ENCODE results near the gene SPINK7.
"Not testable (repeated sequence)": the region's sequence is repeated elsewhere in the genome, so short reads cannot be mapped to it uniquely, and the experiment has no call there.

The SPINK7 gene

DNA sequence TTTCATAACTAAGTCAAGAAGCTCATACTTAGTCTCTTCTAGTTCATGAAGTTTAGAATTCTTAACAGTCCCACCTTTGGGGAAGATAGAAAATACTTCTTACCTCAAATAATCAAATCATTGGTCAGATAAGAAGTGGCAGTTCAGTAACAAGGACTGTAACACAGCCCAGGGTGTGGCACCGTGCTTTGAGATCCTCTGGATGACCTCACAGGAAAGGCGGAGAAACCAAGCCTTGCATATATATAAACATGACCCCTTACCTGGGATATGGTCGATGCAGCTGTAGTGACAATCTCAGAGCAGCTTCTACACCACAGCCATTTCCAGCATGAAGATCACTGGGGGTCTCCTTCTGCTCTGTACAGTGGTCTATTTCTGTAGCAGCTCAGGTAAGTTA is at the start of gene SPINK7:
Gene SPINK7 (plus strand): TSS at position 271 of the 400 bp plus-strand sequence. CDS start 61 bp downstream, at position 332.
- DNase-seq (ENCODE audit: low read depth in 2 of 2) = no peak

DNA sequence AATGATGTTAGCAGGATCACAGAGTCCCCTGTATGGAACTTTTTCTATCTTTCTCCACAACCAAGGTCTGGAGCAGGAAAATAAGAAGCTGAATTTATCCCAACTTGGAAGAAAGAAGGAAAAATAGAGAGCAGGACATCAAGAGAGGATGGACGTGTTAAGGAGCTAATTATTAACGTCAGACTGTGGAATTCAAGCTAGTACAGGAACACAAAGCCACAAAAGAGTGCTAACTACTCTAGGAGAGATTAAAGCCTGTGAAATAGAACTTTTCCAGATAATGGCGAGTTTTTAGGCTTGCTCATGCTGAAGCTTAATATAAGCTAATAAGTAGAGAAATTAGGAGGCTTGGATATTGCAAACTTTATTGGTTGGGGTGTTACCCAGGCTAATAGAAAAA is 44.3 kb upstream of the SPINK7 start:
- DNase-seq (ENCODE audit: low read depth in 2 of 2) = no peak

DNA sequence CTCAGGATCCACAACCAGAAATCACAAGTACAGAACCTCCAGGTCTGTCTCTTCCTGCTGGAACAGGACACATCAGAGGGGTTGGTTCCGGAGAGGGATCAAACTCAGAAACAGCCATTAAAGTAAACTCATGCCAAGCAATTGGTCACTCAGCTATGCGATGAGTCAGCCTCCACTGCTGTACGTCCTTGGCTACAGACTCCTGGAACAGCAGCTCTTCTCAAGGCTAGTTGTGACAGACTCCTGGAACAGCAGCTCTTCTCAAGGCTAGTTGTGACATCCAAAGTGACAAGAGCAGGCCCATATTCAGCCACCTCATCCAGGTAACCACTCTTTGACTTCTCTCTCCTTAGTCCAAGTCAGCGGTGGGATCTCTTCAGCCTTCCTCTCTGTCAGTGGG is 43.7 kb upstream of the SPINK7 start, which contains the start of gene SPINK13:
Gene SPINK13 (plus strand): TSS at position 229 of the 400 bp plus-strand sequence. CDS start 1,279 bp downstream, outside the sequence.
- DNase-seq (ENCODE audit: low read depth in 2 of 2) = no peak

DNA sequence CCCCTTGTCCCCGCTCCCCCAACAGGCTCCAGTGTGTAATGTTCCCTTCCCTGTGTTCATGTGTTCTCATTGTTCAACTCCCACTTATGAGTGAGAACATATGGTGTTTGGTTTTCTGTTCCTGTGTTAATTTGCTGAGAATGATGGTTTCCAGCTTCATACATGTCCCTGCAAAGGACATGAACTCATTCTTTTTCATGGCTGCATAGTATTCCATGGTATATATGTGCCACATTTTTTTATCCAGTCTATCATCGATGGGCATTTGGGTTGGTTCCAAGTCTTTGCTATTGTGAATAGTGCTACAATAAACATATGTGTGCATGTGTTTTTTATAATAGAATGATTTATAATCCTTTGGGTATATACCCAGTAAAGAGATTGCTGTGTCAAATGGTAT is 37.1 kb upstream of the SPINK7 start:
- not testable (repeated sequence) for DNase-seq (ENCODE audit: low read depth in 2 of 2)

DNA sequence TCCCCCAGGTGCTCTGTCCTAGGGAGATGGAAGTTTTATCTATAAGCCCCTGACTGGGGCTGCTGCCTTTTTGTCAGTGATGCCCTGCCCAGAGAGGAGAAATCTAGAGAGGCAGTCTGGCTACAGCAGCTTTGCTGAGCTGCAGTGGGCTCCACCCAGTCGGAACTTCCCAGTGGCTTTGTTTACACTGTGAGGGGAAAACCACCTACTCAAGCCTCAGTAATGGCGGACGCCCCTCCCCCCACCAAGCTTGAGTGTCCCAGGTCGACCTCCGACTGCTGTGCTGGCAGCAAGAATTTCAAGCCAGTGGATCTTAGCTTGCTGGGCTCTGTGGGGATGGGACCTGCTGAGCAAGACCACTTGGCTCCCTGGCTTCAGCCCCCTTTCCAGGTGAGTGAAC is 31.3 kb upstream of the SPINK7 start:
- not testable (repeated sequence) for DNase-seq (ENCODE audit: low read depth in 2 of 2)

DNA sequence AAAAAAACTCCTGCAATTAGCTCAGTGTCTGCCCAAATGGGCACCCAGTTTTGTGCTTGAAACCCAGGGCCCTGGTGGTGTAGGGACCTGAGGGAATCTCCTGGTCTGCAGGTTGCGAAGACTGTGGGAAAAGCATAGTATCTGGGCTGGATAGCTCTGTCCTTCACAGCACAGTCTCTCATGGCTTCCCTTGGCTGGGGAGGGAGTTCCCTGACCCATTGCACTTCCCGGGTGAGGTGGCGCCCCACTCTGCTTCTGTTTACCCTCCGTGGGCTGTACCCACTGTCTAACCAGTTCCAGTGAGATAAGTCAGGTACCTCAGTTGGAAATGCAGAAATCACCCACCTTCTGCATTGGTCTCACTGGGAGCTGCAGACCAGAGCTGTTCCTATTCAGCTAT is 30.9 kb upstream of the SPINK7 start:
- not testable (repeated sequence) for DNase-seq (ENCODE audit: low read depth in 2 of 2)

DNA sequence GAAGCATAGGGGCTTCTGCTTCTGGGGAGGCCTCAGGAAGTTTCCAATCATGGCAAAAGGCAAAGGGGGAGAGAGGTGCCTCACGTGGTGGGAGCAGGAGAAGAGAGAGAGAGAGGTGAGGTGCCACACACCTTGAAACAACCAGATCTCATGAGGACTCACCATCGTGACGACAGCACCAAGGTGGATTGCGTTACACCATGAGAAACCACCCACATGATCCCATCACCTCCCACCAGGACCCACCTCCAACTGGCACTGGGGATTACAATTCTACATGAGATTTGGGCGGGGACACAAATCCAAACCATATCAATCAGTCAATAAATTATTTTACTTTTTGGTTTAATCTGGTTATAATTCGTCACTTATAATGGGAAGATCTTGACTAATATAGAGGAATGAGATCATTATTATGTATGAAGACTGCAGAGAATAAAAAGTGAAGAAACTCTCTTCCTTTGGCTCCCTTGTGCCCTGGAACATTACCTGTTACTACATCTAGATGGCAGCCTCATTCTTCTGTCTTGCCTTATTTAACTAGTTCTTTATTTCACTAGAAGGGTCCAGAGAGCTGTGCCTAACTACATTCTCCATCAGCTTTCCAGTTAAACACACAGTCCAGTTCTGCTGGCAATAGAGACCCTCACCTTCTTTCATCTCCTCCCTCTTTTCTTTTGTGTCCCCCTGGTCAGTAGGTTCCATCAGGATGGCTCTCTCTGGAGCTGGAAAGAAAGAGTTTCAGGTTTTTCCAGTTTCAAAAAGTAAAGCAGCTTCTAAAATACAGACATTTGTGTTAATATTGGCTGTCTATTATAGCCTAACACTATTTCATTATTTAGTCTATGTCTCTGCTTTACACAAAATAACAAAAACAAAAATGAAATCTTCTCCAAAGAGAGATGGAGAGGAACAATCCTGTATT is 21.7 kb upstream of the SPINK7 start:
- DNase-seq (ENCODE audit: low read depth in 2 of 2) = no peak

DNA sequence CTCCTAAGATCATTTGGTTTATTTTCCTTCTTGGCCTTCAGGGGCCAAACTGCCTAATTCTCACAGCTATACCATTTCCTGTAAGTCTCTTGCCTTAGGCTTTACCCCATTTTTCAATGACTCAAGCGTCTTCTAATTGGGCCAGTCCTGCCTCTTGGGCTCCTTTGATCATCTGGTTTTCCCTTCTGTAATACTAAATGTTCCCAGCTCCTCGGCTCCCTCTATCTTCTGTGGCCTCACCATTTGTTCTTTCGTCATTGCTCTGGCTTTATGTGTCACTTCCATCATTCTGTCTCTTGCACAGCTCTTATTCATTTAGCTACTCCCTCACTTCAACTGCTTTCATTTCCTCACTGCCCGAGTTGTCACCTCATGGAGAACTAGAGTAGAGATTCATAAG is 14.5 kb upstream of the SPINK7 start:
- no peak for DNase-seq (ENCODE audit: low read depth in 2 of 2)

DNA sequence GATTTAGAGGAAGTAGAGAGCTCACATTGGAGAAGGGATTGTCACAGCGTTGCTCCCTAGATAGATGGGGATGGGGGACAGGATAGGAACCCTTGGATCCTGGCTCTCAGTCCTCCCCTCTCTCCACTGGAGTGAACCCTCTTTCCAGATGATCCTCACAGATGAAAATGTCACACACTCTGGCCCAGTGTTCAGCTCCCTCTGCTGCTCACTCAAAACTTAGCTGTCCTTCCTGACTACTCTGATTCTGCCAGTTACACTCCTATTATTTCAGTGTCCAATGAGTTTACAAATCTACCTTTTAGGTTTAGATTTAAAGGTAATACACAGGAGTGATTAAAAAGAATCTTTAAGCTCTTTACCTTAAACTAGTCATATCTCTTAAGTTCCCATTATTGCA is 5.8 kb upstream of the SPINK7 start:
- DNase-seq (ENCODE audit: low read depth in 2 of 2) = no peak

DNA sequence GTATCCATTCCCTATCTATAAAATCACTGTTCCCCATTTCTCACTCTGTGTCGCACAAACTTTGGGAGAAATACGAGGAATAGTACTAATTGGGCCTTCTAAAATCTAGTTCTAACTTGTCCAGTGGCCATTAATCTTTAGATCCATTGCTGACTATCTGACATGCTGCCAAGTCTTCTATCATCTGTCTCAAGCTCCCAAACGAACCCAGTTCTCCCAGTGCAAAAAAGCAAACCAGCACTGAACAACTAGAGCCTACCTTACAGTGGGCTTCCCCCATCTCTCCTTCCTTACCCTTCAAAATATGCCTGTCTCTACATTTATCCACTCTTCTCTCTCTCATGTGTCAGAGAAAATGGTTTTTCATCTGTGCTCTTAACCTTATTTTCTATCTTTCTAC is 3.2 kb upstream of the SPINK7 start:
- DNase-seq (ENCODE audit: low read depth in 2 of 2) = no peak

DNA sequence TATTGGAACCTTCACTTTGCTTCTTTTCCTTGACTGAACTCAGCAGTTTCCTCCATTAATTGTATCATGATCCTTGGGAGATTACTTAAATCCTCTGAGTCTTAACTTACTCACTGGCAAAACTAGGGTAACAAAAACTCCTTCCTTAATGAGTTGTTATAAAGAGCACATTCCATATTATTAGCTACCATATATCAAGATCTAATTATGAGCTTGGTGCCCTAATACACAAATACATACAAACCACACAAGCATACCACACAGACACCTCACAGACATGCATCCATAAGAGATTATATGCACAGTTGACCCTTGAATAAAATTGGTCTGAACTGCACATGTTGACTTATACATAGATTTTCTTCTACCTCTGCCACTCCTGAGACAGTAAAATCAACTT is 2.5 kb upstream of the SPINK7 start:
- DNase-seq (ENCODE audit: low read depth in 2 of 2) = no peak

DNA sequence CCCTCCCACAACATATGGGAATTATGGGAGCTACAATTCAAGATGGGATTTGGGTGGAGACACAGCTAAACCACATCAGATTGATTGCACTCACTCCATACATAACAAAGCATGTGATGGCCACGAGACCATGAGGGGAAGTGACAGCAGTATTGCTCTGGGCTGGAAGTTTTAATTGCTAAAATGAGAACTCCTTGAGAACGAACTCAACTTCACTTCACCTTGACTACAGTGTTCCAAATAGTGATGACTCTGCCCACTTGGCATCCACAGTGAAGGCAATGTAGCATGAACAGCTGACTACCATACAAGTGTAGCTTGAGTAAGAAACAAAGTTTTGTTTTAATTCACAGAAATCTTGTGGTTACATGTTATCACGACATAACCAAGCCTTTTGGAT is 739 bp upstream of the SPINK7 start:
- no peak for DNase-seq (ENCODE audit: low read depth in 2 of 2)

DNA sequence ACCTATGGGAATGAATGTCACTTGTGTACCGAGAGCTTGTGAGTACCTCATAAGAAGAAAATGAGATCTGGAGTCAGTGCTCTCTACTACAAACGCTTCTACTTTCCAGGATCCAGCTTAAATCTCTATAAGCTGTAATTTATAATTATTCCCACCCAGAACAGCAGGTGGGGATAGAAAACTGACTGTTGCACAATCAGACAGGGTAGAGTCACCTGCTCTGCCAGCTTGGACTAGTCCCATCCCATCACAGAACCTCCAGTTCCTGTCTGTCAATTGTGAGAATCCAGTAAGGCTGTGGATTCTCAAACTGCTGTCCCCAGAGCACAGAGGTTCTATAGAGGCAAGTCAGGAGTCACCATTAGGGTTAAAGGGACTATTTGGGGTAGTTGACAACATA is 2.0 kb downstream of the SPINK7 start:
- DNase-seq (ENCODE audit: low read depth in 2 of 2) = no peak

DNA sequence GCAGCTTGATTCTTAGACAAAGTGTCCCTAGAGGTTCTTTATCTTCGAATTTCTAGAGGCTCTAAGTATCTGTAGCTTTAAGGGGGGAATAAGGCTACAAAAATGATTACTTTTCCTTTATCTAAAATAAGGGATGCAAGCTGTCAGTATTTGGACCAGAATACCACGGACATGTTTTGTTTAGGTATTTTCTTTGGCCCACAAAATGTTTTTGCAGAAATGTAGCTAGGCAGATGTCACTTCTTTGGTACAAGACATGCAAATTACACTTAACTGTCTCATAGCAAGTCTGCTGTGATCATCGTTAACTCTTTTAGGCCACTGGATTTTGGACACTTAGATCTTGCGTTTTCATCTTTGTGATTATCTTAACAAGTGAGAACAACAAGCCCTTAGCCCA is 2.5 kb downstream of the SPINK7 start:
- no peak for DNase-seq (ENCODE audit: low read depth in 2 of 2)

DNA sequence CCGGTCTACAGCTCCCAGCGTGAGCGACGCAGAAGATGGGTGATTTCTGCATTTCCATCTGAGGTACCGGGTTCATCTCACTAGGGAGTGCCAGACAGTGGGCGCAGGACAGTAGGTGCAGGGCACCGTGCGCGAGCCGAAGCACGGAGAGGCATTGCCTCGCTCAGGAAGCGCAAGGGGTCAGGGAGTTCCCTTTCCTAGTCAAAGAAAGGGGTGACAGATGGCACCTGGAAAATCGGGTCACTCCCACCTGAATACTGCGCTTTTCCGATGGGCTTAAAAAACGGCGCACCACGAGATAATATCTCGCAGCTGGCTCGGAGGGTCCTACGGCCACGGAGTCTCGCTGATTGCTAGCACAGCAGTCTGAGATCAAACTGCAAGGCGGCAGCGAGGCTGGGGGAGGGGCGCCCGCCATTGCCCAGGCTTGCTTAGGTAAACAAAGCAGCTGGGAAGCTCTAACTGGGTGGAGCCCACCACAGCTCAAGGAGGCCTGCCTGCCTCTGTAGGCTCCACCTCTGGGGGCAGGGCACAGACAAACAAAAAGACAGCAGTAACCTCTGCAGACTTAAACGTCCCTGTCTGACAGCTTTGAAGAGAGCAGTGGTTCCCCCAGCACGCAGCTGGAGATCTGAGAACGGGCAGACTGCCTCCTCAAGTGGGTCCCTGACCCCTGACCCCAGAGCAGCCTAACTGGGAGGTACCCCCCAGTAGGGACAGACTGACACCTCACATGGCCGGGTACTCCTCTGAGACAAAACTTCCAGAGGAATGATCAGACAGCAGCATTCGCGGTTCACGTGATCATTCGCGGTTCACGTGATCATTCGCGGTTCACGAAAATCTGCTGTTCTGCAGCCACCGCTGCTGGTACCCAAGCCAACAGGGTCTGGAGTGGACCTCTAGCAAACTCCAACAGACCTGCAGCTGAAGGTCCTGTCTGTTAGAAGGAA is 8.1 kb downstream of the SPINK7 start:
- not testable (repeated sequence) for DNase-seq (ENCODE audit: low read depth in 2 of 2)

DNA sequence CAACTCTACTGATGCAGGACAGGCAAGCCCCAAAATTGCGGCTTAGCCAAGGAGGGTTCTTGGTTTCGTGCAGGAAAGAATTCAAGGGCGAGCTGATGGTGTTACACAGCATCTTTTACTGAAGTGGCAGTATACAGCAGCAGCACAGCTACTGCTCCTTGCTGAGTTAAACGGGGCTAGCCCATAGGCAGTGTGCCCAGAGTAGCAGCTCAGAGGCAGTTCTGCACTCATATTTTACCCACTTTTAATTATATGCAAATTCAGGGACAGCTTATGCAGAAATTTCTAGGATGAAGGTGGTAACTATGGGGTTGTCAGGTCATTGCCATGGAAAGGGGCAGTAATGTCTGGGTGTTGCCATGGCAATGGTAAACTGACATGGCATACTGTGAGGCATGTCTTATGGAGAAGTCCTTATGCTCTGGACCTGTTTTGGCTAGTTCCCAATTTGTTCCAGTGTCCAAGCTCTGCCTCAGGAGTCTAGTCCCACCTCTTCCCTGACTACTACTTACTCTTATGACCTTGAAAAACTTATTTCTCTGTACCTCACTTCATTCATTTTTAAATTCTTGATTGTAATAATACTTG is 21.1 kb downstream of the SPINK7 start:
- DNase-seq (ENCODE audit: low read depth in 2 of 2) = no peak

DNA sequence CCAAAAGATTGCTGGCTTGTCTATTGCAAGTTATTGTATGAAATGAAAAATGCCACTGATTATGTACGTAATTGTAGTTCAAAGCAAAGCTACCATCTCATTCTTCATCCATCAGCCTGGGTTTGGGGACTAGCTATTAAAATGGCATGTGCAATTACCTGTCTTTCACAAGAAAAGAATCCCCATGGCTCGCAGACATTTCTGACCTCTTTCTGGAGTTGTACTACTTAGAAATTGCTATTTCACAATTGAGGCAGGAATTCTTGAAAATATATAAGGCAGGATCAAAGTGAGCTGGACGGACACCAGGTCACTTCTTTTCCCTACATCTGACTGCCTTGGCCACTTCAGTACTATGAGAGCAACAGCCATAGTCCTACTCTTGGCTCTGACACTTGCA is 23.0 kb downstream of the SPINK7 start, which contains the start of gene SPINK9:
Gene SPINK9 (plus strand): TSS at position 301 of the 400 bp plus-strand sequence. CDS start 55 bp downstream, at position 356.
- DNase-seq (ENCODE audit: low read depth in 2 of 2) = no peak

DNA sequence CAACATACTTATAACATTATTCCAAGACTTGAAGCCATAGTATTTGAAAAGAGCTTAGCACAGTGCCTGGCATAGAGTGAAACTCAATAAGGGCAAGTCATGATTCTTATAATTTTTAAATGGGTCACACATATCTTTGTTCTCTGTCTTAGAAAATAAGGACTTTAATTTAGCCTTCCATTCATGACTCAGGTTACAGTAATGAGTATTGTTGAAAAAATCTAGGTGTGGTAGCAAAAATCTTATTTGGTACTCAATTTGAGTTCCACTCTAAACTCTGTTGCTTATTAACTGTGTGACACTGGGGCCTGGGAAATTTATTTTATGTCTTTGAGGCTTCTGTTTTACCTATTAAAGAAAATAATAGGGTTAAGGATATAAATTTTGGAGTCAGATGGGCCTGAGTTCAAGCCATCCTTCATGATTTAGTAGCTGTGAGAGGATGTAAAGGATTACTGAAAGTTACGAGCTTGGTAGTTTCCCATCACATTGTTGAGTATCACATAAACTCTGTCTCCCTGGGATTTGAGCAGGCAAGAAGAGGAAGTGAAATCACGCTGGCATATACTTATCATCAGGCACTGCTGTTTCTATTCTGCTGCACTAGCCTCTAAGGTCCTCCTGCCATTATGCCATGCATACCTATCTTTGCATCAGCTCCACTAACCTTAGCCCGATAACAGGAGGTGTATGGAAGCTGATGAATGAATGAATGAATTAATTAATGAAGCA is 24.6 kb downstream of the SPINK7 start:
- no peak for DNase-seq (ENCODE audit: low read depth in 2 of 2)

DNA sequence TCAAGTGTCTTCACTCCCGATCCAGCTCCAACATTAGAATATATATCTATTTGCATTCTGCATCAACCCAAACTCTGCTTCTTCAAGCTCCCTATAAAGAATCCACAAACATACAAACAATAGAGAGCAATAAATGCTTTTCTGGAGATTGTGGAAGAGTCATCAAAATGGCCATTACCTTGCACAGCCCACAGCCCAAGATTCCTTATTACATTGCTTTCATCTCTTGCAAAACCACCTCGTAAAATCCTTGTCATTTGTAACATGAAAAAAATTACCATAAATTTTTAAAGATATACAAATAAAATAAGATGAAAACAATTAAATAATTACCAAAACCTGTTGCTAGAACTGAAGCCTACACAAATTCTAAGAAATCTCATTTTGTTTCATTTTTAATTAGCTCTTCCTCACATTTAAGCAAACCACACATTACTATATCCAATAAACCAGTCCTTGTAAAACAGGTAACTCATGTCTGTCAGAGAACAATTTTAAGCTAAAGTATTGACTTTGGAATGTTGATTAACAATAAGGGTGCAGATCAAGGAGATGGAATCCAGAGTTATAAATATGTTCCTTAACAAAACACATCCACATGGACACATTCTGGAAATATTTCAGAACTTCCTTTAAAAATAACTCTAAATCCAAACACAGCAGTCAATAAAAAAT is 30.3 kb downstream of the SPINK7 start:
- no peak for DNase-seq (ENCODE audit: low read depth in 2 of 2)

DNA sequence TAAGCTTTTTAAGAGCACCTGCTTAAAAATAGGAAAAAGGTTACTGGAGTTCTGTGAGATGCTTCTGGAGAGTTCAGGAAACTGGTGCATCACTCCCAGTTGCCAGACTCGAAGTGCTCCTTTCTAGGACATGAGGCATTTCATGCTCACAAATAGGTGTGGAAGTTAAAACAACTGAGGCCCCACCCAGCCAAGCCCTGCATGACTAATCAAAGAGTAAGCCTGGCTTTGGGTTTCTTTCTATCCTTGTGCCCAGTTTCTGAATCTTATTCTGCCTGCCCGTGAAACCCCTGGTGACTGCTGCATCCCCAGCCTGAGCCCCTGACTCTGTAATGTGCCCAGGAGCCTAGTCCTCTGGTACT is 30.8 kb downstream of the SPINK7 start:
- DNase-seq (ENCODE audit: low read depth in 2 of 2) = no peak
